HepG2 (cell line): ENCODE measurements around the gene C2orf78. TPM values are rescaled to one million over a fixed set of nuclear protein-coding genes. Genes with fewer than 3 reads are reported as not detected.
A peak's percentile ranks its signal among the peaks of the same experiment; 100 is the strongest.

Experiments used
- ADNP ChIP-seq: sonication (generic); formaldehyde crosslinking; IDR thresholded peaks from 2 replicates; pipeline ENCODE4 v1.4.0; 2020; ENCODE audit warnings: missing genetic modification reagents
- AGO2 ChIP-seq: fragments of 200-400 bp; formaldehyde crosslinking; optimal IDR thresholded peaks from 2 replicates; pipeline ENCODE3; 2017; ENCODE audit warnings: mild to moderate bottlenecking, low read depth, low read length, moderate library complexity
- GLI4 ChIP-seq: sonication (generic); formaldehyde crosslinking; IDR thresholded peaks from 2 replicates; pipeline ENCODE4 v1.5.1; 2020; ENCODE audit warnings: missing genetic modification reagents, mild to moderate bottlenecking, moderate library complexity, borderline replicate concordance
- JARID2 ChIP-seq: sonication (generic); formaldehyde crosslinking; IDR thresholded peaks from 2 replicates; pipeline ENCODE4 v1.8.1; 2023; ENCODE audit warnings: missing genetic modification reagents, inconsistent platforms; ENCODE audit not compliant: insufficient replicate concordance
- KDM2A ChIP-seq: sonication (generic); formaldehyde crosslinking; IDR thresholded peaks from 2 replicates; pipeline ENCODE4 v1.4.0; 2020; ENCODE audit warnings: low read depth, missing genetic modification reagents, borderline replicate concordance
- KLF16 ChIP-seq, 2 experiments: sonication (generic) in 1 of 2; formaldehyde crosslinking in 1 of 2; IDR thresholded peaks; 2 replicates each; pipeline versions ENCODE4 v1.6.1 to v1.8.0; 2016 to 2023; ENCODE audit warnings: missing genetic modification reagents in 2 of 2, missing compliant biosample characterization in 1 of 2
- MXD1 ChIP-seq: sonication (generic); formaldehyde crosslinking; IDR thresholded peaks from 2 replicates; pipeline ENCODE4 v1.4.0; 2020; ENCODE audit warnings: mild to moderate bottlenecking, missing genetic modification reagents
- NFKB2 ChIP-seq: sonication (generic); formaldehyde crosslinking; IDR thresholded peaks from 2 replicates; pipeline ENCODE4 v1.4.0; 2020; ENCODE audit warnings: missing genetic modification reagents, borderline replicate concordance
- NPAS2 ChIP-seq: sonication (generic); formaldehyde crosslinking; IDR thresholded peaks from 2 replicates; pipeline ENCODE4 v1.8.0; 2022; ENCODE audit warnings: mild to moderate bottlenecking, missing genetic modification reagents, borderline replicate concordance
- NR2C2 ChIP-seq: sonication (generic); formaldehyde crosslinking; IDR thresholded peaks from 2 replicates; pipeline ENCODE4 v1.4.0; 2020; ENCODE audit warnings: missing genetic modification reagents, mild to moderate bottlenecking, moderate library complexity, borderline replicate concordance
- NR2F2 ChIP-seq: IDR thresholded peaks from 2 replicates; pipeline ENCODE4 v1.6.1; 2012; ENCODE audit warnings: low read depth, inconsistent platforms, borderline replicate concordance
- PHF20 ChIP-seq: sonication (generic); formaldehyde crosslinking; IDR thresholded peaks from 2 replicates; pipeline ENCODE4 v1.5.0; 2020; ENCODE audit warnings: mild to moderate bottlenecking, missing genetic modification reagents
- WIZ ChIP-seq: sonication (generic); formaldehyde crosslinking; IDR thresholded peaks from 2 replicates; pipeline ENCODE4 v1.5.1; 2020; ENCODE audit warnings: mild to moderate bottlenecking, missing genetic modification reagents
- ZNF264 ChIP-seq: sonication (generic); formaldehyde crosslinking; IDR thresholded peaks from 2 replicates; pipeline ENCODE4 v1.4.0; 2020; ENCODE audit warnings: missing genetic modification reagents
- ZNF362 ChIP-seq: sonication (generic); formaldehyde crosslinking; IDR thresholded peaks from 2 replicates; pipeline ENCODE4 v1.4.0; 2020; ENCODE audit warnings: missing genetic modification reagents, mild to moderate bottlenecking, borderline replicate concordance
- ZNF484 ChIP-seq: sonication (generic); formaldehyde crosslinking; IDR thresholded peaks from 2 replicates; pipeline ENCODE4 v1.5.1; 2020; ENCODE audit warnings: mild to moderate bottlenecking, low read depth, missing genetic modification reagents, borderline replicate concordance
- ZNF510 ChIP-seq: sonication (generic); formaldehyde crosslinking; IDR thresholded peaks from 2 replicates; pipeline ENCODE4 v1.4.0; 2020; ENCODE audit warnings: low read depth, mild to moderate bottlenecking, missing genetic modification reagents
- ZNF567 ChIP-seq: sonication (generic); formaldehyde crosslinking; IDR thresholded peaks from 2 replicates; pipeline ENCODE4 v1.8.1; 2023; ENCODE audit warnings: mild to moderate bottlenecking, missing genetic modification reagents, borderline replicate concordance
- ZNF577 ChIP-seq: sonication (generic); formaldehyde crosslinking; IDR thresholded peaks from 2 replicates; pipeline ENCODE4 v1.4.0; 2020; ENCODE audit warnings: mild to moderate bottlenecking, low read depth, missing genetic modification reagents, borderline replicate concordance
- ZNF674 ChIP-seq: sonication (generic); formaldehyde crosslinking; IDR thresholded peaks from 2 replicates; pipeline ENCODE4 v1.5.0; 2020; ENCODE audit warnings: low read depth, mild to moderate bottlenecking, missing genetic modification reagents
- ZNF766 ChIP-seq: sonication (generic); formaldehyde crosslinking; IDR thresholded peaks from 2 replicates; pipeline ENCODE4 v1.5.0; 2020; ENCODE audit warnings: missing genetic modification reagents, borderline replicate concordance
- ZZZ3 ChIP-seq: sonication (generic); formaldehyde crosslinking; IDR thresholded peaks from 2 replicates; pipeline ENCODE4 v1.4.0; 2020; ENCODE audit warnings: missing genetic modification reagents, mild to moderate bottlenecking, borderline replicate concordance
- polyA plus RNA-seq, 8 experiments: library from polyadenylated mRNA; depleted of rRNA in 3 of 8; stranded (reverse) in 7 of 8; unstranded in 1 of 8; fragments of >200 nt; fragmentation: Illumina TruSeq in 4 of 8; extraction: Trizol in 4 of 8; gene quantifications; 2 replicates each; pipeline versions ENCODE4 v1.2.1 to v1.2.3, GENCODE V29; 2011 to 2016; ENCODE audit warnings: low read depth in 4 of 8, missing spikeins in 1 of 8, mixed read lengths in 1 of 8; ENCODE audit not compliant: insufficient read depth in 1 of 8
- total RNA-seq, 5 experiments: library from RNA; depleted of rRNA; stranded (reverse); fragments of >200 nt; fragmentation: Illumina TruSeq; extraction: Trizol; gene quantifications; 2 replicates each; pipeline ENCODE4 v1.2.3, GENCODE V29; 2016; ENCODE audit warnings: low read depth in 1 of 5
- TF ChIP-seq, protein P1 (sequence below): sonication (generic); formaldehyde crosslinking; IDR thresholded peaks from 2 replicates; pipeline ENCODE4 v1.8.0; 2022; ENCODE audit warnings: missing genetic modification reagents, mild to moderate bottlenecking, inconsistent platforms, borderline replicate concordance
- TF ChIP-seq, protein P2 (sequence below): IDR thresholded peaks from 2 replicates; pipeline ENCODE4 v1.6.1; 2016; ENCODE audit warnings: missing biosample characterization, missing genetic modification reagents, low read depth

Gene C2orf78
- total and polyA plus RNA-seq, 2 of the 13 experiments (the other 11 are each of a cell fraction or from before 2014, with no cell fraction given) = not detected

DNA sequence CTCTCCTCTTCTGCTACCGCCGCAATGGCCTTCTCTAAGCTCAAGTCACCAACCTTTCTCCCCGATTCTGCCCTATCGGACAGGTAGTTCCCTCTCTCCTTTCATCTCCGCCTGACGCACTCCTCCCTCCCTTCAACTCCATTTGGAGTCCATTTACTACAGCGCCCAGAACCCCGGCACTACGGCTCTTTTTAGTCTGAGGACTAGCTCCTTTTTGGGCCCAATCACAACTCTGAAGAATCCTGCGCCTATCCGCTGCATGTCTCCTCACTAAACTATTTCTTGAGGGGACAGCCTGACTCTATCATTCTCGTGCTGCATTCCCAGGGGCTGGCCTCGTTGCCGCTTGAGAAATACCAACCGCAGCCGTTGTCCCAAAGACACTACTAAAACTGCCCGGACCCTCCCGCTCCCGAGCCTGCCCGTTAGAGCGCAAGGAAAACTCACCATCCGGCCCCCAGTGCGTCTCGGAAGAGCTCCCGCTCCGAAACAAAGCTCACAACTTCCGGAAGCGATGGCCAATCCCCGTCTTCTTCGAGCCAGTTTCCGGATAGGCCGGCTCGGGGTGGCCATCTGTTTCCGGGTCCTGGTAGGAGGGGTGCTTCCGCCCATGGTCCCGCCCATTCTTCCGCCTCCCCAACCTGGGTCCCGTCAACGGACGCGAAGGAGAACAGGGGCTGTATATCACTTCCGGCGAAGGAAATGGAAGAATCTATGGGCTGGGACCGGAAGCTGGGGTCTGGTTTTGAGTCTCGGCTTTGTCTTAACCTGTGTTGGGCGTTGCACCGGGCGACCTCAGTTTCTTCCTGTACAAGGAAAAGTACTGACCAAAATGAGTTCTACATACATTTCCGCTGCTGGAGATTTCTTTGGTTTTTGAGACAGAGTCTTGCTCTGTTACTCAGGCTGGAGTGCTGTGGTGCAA lies 46.9 kb upstream of the C2orf78 start, which contains the start of gene TPRKB (continued):
- TF ChIP-seq ZNF577 (CRISPR knock-in tag) (no peak), ZNF674 (CRISPR knock-in tag) (0 out of 2 replicates have a peak, but pooled peaks have one; percentile 18), MXD1 (peak; percentile 61), NFKB2 (CRISPR knock-in tag) (peak; percentile 35; the same call in 1 of the 2 replicates), JARID2 (CRISPR knock-in tag) (peak; percentile 70), NR2C2 (peak; percentile 100), ZNF510 (CRISPR knock-in tag) (peak; percentile 92; the same call in 1 of the 2 replicates), ZNF567 (CRISPR knock-in tag) (no peak; the same call in 1 of the 2 replicates), ADNP (CRISPR knock-in tag) (no peak), PHF20 (peak; percentile 100), NPAS2 (CRISPR knock-in tag) (no peak), ZNF484 (CRISPR knock-in tag) (no peak), ZNF264 (peak; percentile 36; the same call in 1 of the 2 replicates), WIZ (peak; percentile 100), ZNF362 (CRISPR knock-in tag) (peak; percentile 58; the same call in 1 of the 2 replicates), KLF16 (CRISPR knock-in tag; IDR thresholded peaks at IDR 0.05) (peak in 1 of 2 experiments; percentile 95; a peak in 2 of 4 replicates), KDM2A (CRISPR knock-in tag) (peak; percentile 99), ZNF766 (0 out of 2 replicates have a peak, but pooled peaks have one; percentile 22), GLI4 (CRISPR knock-in tag) (peak; percentile 29; the same call in 1 of the 2 replicates), NR2F2 (no peak), AGO2 (peak; percentile 24), ZZZ3 (CRISPR knock-in tag) (peak; percentile 85; the same call in 1 of the 2 replicates)
- TF ChIP-seq, protein P1, sequence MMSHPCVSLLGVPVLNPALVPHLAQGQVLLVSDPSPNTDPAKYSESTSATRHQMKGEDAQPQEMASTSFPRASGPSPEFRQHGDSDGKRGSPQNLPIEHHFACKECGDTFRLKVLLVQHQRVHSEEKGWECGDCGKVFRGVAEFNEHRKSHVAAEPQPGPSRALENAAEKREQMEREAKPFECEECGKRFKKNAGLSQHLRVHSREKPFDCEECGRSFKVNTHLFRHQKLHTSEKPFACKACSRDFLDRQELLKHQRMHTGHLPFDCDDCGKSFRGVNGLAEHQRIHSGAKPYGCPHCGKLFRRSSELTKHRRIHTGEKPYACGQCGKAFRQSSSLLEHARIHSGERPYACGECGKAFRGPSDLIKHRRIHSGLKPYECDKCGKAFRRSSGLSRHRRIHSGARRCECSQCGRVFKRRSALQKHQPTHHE (CRISPR knock-in tag) = peak; percentile 87; the same call in 1 of the 2 replicates
- TF ChIP-seq, protein P2, sequence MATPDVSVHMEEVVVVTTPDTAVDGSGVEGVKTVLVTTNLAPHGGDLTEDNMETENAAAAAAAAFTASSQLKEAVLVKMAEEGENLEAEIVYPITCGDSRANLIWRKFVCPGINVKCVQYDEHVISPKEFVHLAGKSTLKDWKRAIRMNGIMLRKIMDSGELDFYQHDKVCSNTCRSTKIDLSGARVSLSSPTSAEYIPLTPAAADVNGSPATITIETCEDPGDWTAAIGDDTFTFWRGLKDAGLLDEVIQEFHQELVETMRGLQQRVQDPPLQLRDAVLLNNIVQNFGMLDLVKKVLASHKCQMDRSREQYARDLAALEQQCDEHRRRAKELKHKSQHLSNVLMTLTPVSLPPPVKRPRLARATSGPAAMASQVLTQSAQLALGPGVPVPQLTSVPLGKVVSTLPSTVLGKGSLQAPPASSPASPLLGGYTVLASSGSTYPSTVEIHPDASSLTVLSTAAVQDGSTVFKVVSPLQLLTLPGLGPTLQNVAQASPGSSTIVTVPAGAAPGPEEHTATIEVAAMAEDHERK (CRISPR knock-in tag) = peak; percentile 55; the same call in 1 of the 2 replicates
